Sigmoid colon (tissue), 7 donors: ENCODE data around the gene EAPP. TPM values are rescaled to one million over a fixed set of nuclear protein-coding genes. Genes with fewer than 3 reads are reported as not detected.
"Not testable (repeated sequence)": the region's sequence is repeated elsewhere in the genome, so short reads cannot be mapped to it uniquely, and the experiment has no call there.

Source experiments
- DNase-seq: peaks from one replicate; pipeline ENCODE4 v3.0.0-alpha.2; 2019
- H3K27ac ChIP-seq, 4 donors: fragments of 200-600 bp; sonication (generic); one replicate each; pipeline ENCODE4 v1.5.1; 2016 to 2019; ENCODE audit warnings: mild to moderate bottlenecking in 1 of 4
- H3K27me3 ChIP-seq, 3 donors: fragments of 200-600 bp; sonication (generic); one replicate each; pipeline ENCODE4 v1.5.1; 2019; ENCODE audit warnings: mild to moderate bottlenecking in 1 of 3
- H3K36me3 ChIP-seq, 4 donors: fragments of 200-600 bp; sonication (generic); one replicate each; pipeline ENCODE4 v1.5.1; 2016 to 2019
- H3K4me1 ChIP-seq, 4 donors: fragments of 200-600 bp; sonication (generic); one replicate each; pipeline ENCODE4 v1.5.1; 2017 to 2019
- H3K4me3 ChIP-seq, 4 donors: fragments of 200-600 bp; sonication (generic); one replicate each; pipeline ENCODE4 v1.5.1; 2017 to 2019; ENCODE audit warnings: mild to moderate bottlenecking in 2 of 4, moderate library complexity in 1 of 4
- H3K9me3 ChIP-seq, 4 donors: fragments of 200-600 bp in 3 of 4; sonication (generic) in 3 of 4; one replicate each; pipeline versions ENCODE4 v1.5.1 to v1.6.1; 2013 to 2019
- EP300 ChIP-seq, 4 donors: sonication (generic); formaldehyde crosslinking; IDR thresholded peaks; one replicate each; pipeline ENCODE4 v1.6.1; 2017; ENCODE audit warnings: antibody characterized with exemption in 4 of 4
- POLR2A ChIP-seq, 2 donors: fragments of 450-650 bp; IDR thresholded peaks; one replicate each; pipeline ENCODE4 v1.6.1; 2016; ENCODE audit warnings: antibody characterized with exemption in 2 of 2, mild to moderate bottlenecking in 2 of 2, moderate library complexity in 2 of 2
- POLR2AphosphoS5 ChIP-seq, 4 donors: sonication (generic); formaldehyde crosslinking; IDR thresholded peaks; one replicate each; pipeline ENCODE4 v1.6.1; 2017; ENCODE audit warnings: antibody characterized with exemption in 4 of 4
- whole genome bisulfite sequencing, 2 donors: extraction: QIAGEN DNeasy Blood & Tissue Kit; methylation state at CpG; one replicate each; pipeline ENCODE4 v1.1.7; 2013; 5-methylcytosine and 5-hydroxymethylcytosine counted together
- intact Hi-C: fragments of 100-400 bp; cut with DNase I; formaldehyde crosslinking; loops from one replicate; pipeline ENCODE4 v1.15.1; 2023
- polyA plus RNA-seq, 3 donors: library from polyadenylated mRNA; stranded (reverse); fragments of 200-250 nt; gene quantifications; one replicate each; pipeline ENCODE4 v1.2.3, GENCODE V29; 2013
- total RNA-seq, 4 donors: library from RNA; depleted of rRNA; stranded (reverse); fragments of >200 nt; gene quantifications; one replicate each; pipeline ENCODE4 v1.1.0, GENCODE V29; 2016
- TF ChIP-seq, protein P1 (sequence below), 4 experiments: fragments of 450-650 bp in 3 of 4; fragments of 200-600 bp in 1 of 4; IDR thresholded peaks; one replicate each; pipeline ENCODE4 v1.5.1; 2016 to 2019; ENCODE audit warnings: antibody characterized with exemption in 4 of 4, mild to moderate bottlenecking in 3 of 4, moderate library complexity in 2 of 4
- donor health status: healthy with polysubstance abuse.
- donor health status: Bipolar disorder and iron deficiency.
- donor health status: healthy.

EAPP gene
- total and polyA plus RNA-seq, 7 donors: 25.5 to 133 (median 44.9) TPM

DNA sequence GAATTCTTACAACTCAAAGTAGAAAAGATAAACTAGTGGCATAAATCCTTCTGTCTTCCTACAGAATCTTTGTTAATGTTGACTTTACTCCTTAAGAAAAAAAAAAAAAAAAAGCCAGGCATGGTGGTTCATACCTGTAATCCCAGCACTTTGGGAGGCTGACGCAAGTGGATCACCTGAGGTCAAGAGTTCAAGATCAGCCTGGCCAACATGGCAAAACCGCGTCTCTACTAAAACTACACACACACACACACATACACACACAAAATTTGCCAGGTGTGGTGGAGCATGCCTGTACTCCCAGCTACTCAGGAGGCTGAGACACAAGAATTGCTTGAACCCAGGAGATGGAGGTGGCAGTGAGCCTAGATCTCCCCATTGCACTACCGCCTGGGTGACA lies 59.8 kb downstream of the EAPP start:
- intact Hi-C loops: no loop called here
- H3K36me3 ChIP-seq: no peaks in the 10 kb centered on the region
- 92 to 94% methylated on average over 4 of the region's 4 CpGs for WGBS, 2 donors
- no peak overlapping the region for H3K4me3 ChIP-seq
- H3K27me3 ChIP-seq: no peaks in the 10 kb centered on the region
- no peaks in the 10 kb centered on the region for H3K9me3 ChIP-seq
- no peak for DNase-seq
- no peaks in the 10 kb centered on the region for H3K4me1 ChIP-seq
- H3K27ac ChIP-seq: no peak overlapping the region
- TF ChIP-seq EP300 (IDR thresholded peaks at IDR 0.05) (no peak), POLR2A (IDR thresholded peaks at IDR 0.05) (no peak)

DNA sequence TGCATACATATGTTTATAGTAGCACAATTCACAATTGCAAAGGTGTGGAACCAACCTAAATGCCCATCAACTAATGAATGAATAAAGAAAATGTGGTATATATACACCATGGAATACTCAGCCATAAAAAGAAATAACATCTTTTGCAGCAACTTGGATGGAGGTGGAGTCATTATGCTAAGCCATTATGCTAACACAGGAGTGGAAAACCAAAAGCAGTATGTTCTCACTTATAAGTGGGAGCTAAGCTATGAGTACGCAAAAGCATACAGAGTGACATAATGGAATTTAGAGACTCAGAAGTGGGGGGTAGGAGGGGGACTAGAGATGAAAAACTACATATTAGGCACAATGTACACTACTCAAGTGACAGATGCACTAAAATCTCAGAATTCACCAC lies 61.2 kb downstream of the EAPP start:
- TF ChIP-seq EP300 (IDR thresholded peaks at IDR 0.05) (no peak), POLR2A (IDR thresholded peaks at IDR 0.05) (no peak), POLR2AphosphoS5 (IDR thresholded peaks at IDR 0.05) (no peak)
- no peaks in the 10 kb centered on the region for H3K36me3 ChIP-seq
- H3K9me3 ChIP-seq: no peaks in the 10 kb centered on the region
- no peak for DNase-seq
- 88 to 94% methylated on average over 1 of the region's 1 CpG for whole genome bisulfite sequencing, 2 donors
- no peaks in the 10 kb centered on the region for H3K4me1 ChIP-seq
- no peaks in the 10 kb centered on the region for H3K27me3 ChIP-seq
- H3K27ac ChIP-seq: no peak overlapping the region
- no peak overlapping the region for H3K4me3 ChIP-seq
- intact Hi-C loops: no loop called here

DNA sequence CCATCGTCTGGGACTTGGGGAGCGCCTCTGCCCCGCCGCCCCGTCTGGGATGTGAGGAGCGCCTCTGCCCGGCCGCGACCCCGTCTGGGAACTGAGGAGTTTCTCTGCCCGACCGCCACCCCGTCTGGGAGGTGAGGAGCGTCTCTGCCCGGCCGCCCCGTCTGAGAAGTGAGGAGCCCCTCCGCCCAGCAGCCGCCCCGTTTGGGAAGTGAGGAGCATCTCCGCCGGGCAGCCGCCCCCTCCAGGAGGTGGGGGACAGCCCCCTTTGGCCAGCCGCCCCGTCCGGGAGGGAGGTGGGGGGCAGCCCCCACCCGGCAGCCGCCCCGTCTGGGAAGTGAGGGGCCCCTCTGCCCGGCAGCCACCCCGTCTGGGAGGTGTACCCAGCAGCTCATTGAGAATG lies 63.5 kb downstream of the EAPP start:
- DNase-seq, H3K9me3 ChIP-seq, H3K4me1 ChIP-seq, H3K4me3 ChIP-seq, H3K36me3 ChIP-seq, intact Hi-C loops, H3K27me3 ChIP-seq, H3K27ac ChIP-seq: not testable (repeated sequence)
- WGBS, 2 donors: 95 to 96% methylated on average over 31 of the region's 31 CpGs

DNA sequence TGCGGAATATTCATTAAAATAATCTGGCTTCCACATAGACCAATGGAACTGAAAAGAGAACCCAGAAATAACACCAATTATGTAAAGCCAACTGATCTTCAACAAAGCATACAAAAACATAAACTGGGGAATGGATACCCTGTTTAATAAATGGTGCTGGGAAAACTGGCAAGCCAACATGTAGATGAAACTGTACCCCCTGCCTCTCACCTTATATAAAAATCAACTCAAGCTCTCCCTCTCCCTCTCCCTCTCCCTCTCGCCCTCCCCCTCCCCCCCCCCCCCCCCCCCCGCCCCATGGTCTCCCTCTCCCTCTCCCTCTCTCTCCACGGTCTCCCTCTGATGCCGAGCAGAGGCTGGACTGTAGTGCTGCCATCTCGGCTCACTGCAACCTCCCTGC lies 64.3 kb downstream of the EAPP start:
- 80 to 83% methylated on average over 3 to 5 of the region's 6 CpGs for WGBS, 2 donors
- intact Hi-C loops: no loop called here
- Histone ChIP-seq H3K9me3 (no peaks in the 10 kb centered on the region), H3K27ac (no peak overlapping the region), H3K4me3 (no peak overlapping the region), H3K4me1 (no peaks in the 10 kb centered on the region), H3K27me3 (no peaks in the 10 kb centered on the region), H3K36me3 (no peaks in the 10 kb centered on the region)
- DNase-seq: no peak
- no peak for TF ChIP-seq POLR2AphosphoS5 (IDR thresholded peaks at IDR 0.05)
- TF ChIP-seq, protein P1, sequence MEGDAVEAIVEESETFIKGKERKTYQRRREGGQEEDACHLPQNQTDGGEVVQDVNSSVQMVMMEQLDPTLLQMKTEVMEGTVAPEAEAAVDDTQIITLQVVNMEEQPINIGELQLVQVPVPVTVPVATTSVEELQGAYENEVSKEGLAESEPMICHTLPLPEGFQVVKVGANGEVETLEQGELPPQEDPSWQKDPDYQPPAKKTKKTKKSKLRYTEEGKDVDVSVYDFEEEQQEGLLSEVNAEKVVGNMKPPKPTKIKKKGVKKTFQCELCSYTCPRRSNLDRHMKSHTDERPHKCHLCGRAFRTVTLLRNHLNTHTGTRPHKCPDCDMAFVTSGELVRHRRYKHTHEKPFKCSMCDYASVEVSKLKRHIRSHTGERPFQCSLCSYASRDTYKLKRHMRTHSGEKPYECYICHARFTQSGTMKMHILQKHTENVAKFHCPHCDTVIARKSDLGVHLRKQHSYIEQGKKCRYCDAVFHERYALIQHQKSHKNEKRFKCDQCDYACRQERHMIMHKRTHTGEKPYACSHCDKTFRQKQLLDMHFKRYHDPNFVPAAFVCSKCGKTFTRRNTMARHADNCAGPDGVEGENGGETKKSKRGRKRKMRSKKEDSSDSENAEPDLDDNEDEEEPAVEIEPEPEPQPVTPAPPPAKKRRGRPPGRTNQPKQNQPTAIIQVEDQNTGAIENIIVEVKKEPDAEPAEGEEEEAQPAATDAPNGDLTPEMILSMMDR (IDR thresholded peaks at IDR 0.05): no peak

DNA sequence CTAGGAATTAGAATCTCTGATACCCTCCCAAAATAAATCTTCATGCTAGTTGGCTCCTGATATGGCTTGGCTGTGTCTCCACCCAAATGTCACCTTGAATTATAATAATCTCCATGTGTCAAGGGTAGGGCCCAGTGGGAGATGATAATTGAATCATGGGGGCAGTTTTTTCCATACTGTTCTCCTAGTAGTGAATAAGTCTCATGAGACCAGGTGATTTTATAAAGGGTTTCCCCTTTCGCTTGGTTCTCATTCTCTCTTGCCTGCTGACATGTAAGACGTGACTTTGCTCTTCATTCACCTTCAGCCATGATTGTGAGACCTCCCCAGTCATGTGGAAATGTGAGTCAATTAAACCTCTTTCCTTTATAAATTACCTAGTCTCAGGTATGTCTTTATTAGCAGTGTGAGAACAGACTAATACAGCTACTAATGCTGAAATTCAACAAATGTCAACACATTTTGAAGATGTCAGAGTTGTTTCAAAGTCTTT lies 65.3 kb downstream of the EAPP start:
- Histone ChIP-seq H3K27me3 (no peaks in the 10 kb centered on the region), H3K27ac (no peak overlapping the region), H3K4me1 (no peaks in the 10 kb centered on the region), H3K9me3 (no peaks in the 10 kb centered on the region), H3K4me3 (no peak overlapping the region), H3K36me3 (no peaks in the 10 kb centered on the region)
- DNase-seq: no peak
- WGBS, 2 donors: 90 to 92% methylated on average over 2 of the region's 2 CpGs
- no peak for TF ChIP-seq EP300 (IDR thresholded peaks at IDR 0.05)
- TF ChIP-seq POLR2AphosphoS5 (IDR thresholded peaks at IDR 0.05): no peak
- no peak for TF ChIP-seq POLR2A (IDR thresholded peaks at IDR 0.05)
- TF ChIP-seq, protein P1 (IDR thresholded peaks at IDR 0.05): no peak
- intact Hi-C loops: no loop called here

DNA sequence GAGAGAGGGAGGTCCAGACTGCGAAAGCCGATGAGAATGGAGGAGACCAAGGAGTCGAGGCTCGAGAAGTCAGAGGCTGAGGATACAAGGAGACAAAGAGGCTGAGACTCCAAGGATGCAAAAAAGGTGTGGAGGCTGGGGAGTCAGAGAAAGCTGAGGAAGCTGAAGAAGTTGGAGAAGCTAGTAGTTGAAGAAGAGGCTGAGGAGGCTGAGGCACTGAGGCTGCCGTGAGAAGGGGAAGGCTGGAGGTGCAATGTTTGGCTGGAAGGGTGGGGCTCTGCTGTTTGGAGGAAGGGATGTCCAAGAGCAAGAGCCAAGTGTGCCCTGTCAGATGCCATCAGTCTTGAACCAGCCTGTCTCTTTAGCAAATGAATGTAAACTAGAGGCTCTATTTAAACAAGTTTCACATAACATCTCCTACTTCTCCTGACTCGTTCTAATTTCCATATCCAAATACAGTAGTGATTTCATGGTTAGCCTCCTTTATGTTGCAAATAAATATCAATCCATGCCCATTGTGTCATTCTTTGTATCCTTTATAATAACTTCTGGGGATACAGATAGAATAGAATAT lies 66.7 kb downstream of the EAPP start:
- Histone ChIP-seq H3K9me3 (no peaks in the 10 kb centered on the region), H3K4me1 (no peaks in the 10 kb centered on the region), H3K4me3 (no peak overlapping the region), H3K27me3 (no peaks in the 10 kb centered on the region), H3K36me3 (no peaks in the 10 kb centered on the region), H3K27ac (no peak overlapping the region)
- DNase-seq: no peak
- TF ChIP-seq POLR2A (IDR thresholded peaks at IDR 0.05) (no peak), EP300 (IDR thresholded peaks at IDR 0.05) (no peak), POLR2AphosphoS5 (IDR thresholded peaks at IDR 0.05) (no peak)
- TF ChIP-seq, protein P1 (IDR thresholded peaks at IDR 0.05): no peak
- WGBS, 2 donors: 71 to 90% methylated on average over 6 of the region's 6 CpGs
- intact Hi-C loops: no loop called here
